IPS-NIHi7 (cell line): ENCODE results near the gene IGDCC3.

Experiments
- DNase-seq: peaks from one replicate; pipeline ENCODE4 v3.0.0; 2012; ENCODE audit warnings: mixed read lengths; ENCODE audit errors: extremely low spot score

IGDCC3 gene

GRCh38 chr15:65388306-65389080 is 10.7 kb upstream of the IGDCC3 start:
- no peak for DNase-seq

DNA sequence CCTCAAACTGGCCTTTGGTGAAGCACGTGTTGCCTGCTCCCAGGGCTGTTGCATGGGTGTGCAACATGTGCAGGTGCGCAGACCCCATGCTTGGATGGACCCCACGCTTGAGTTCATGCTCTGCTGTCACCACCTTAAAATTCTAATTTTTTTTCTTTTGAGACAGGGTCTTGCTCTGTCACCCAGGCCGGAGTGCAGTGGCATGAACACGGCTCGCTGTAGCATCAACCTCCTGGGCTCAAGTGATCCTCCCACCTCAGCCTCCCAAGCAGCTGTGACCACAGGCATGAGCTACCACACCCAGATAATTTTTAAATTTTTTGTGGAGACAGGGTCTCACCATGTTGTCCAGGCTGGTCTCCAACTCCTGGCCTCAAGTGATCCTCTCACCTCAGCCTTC is 9.1 kb upstream of the IGDCC3 start:
- DNase-seq: no peak

GRCh38 chr15:65386376-65386775 is 8.6 kb upstream of the IGDCC3 start:
- no peak for DNase-seq

DNA sequence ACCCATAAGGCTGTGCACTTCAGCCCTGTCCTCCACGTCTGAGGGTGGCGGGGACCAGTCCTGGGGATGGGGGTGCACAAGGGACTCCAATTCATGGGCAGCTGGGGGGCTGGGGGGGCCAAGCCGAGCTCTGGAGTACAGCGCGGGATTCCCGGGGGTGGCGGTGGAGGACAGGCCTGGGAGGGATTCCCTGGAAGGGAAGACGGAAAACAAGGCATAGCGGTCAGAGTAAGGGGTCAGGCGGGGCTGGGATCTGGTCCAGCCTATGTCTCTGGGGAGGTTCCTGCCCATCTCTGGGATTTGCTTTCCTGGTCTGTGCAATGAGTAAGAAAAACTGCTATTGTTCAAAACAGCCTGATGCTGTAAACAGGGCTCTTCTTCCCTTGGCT is 8.1 kb upstream of the IGDCC3 start:
- DNase-seq: no peak

GRCh38 chr15:65384895-65385869 is 7.4 kb upstream of the IGDCC3 start:
- DNase-seq: peak; percentile 92

DNA sequence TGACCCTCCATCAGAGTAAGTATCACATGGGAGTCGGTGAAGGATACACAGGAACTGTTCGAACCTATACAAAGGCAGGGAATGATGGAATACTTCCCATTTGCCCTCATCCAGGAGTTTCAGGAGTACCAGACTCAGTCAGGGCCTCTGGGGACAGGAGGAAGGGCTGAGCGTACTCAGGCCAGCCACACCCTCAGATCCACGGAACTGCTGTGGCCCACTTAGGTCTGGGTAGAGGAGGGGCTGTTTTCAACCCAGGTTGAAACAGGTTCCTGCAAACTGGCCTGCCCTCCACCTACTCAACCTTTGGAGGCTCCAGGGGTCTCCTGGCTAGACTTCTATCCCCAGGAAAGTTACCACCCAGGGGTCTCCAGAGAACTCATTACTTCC is 6.7 kb upstream of the IGDCC3 start:
- DNase-seq: no peak

GRCh38 chr15:65383991-65384390 is 6.2 kb upstream of the IGDCC3 start:
- DNase-seq: no peak

- DNase-seq: no peak
Measured at GRCh38 chr15:65383456-65383855, 5.7 kb upstream of the IGDCC3 start.

DNA sequence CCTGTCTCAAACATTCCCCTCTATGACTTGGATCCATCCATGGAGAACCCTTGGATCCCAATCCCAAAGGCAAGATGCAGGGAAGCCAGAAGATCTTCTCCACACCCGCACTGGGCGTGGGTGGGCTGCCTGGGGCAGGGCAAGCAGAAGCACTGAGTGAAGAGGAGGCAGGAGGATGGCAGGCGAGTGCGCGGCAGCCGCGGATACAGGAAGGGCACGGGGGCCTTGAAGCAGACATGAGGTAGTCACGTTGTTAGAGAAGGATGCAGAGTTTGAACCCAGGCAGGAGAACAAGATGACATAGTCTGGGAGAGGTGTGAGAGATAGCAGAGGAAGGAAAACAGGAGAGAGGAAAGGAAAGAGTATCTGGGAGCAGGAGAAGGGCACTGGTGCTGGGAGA is 5.1 kb upstream of the IGDCC3 start:
- no peak for DNase-seq

GRCh38 chr15:65382146-65382491 is 4.3 kb upstream of the IGDCC3 start:
- no peak for DNase-seq

- no peak for DNase-seq
Measured at GRCh38 chr15:65381445-65382145, 3.8 kb upstream of the IGDCC3 start.

GRCh38 chr15:65379986-65380385 is 2.2 kb upstream of the IGDCC3 start:
- no peak for DNase-seq

- peak; percentile 64 for DNase-seq
Measured at GRCh38 chr15:65377105-65377975, 462 bp downstream of the IGDCC3 start.

- no peak for DNase-seq
Measured at GRCh38 chr15:65376767-65377104, 1.1 kb downstream of the IGDCC3 start.

DNA sequence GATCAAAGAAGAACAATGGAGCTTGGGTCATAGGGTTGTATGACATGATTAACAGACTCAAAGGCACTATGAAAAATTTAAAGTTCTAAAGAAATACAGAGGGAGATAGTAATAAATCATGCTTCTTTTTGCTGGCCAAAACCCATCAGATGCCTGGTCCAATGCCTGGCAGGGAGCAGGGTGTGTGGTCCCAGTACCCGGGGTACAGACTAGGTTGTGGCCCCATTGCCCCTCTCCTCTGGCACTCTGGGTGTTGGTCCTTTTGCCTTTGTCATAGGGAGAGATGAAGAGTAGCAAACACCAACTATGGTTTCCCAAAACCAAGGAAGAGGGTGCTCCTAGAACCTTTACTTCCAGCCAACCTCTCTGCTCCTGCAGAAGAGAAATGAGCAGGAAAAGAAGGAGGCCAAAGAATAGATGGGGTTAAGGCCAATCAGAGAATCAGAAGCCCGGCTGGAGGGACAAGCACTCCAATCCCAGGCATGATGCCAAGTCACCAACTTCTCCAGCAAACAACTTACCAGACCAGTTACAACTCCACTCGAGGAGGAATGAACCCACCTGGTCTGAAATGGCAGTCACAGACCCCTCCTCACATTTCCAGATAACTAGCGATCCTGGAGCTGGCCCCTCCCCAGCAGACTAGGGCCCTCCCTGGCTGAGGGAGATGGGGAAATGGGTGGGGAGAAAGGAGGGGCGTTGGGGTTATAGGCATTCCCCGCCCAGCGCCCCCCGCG is 1.8 kb downstream of the IGDCC3 start:
- DNase-seq: no peak

GRCh38 chr15:65374821-65375401 is 2.9 kb downstream of the IGDCC3 start:
- no peak for DNase-seq

DNA sequence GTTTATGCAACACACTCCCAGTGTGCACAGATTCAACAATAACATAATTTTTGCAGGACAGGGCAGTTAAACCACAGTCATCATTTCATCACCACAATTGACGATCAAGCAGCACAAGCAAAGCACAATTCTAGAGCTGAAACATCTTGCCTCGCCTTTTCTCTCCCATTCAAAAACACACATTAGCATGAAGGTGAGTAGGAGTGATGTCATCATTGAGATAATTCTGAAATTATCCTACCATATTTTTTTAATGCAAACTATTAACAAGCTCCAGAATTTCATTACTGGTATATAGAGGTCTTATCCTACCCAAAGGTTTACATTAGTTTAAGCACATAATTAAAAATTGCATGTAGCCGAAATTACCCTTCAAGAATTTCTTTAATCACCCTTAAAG is 3.5 kb downstream of the IGDCC3 start:
- DNase-seq: no peak

DNA sequence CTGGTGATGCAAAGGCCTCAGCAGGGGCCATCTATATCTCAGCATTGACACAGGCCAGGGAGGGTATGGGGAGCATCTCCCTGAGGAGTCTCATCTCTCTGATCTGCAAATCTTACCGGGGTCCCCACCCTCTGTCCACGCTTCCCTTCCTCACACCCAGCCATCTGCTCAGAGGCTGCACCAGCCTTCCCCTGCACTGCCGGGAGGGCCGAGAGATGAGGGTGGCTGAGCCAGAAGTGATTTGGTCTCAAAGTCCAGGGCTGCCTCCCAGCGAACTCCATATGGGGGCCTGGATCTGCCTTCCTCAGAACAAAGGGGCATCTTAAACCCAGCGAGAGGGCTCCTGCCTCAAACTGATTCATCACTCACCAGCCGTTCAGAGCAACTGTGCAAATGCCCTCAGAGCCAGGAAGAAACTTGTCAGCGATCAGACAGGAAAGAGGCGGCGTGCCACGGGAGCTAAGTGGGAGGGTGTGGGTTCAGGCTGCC is 4.6 kb downstream of the IGDCC3 start:
- DNase-seq: no peak

GRCh38 chr15:65372787-65373067 is 5.1 kb downstream of the IGDCC3 start:
- no peak for DNase-seq

DNA sequence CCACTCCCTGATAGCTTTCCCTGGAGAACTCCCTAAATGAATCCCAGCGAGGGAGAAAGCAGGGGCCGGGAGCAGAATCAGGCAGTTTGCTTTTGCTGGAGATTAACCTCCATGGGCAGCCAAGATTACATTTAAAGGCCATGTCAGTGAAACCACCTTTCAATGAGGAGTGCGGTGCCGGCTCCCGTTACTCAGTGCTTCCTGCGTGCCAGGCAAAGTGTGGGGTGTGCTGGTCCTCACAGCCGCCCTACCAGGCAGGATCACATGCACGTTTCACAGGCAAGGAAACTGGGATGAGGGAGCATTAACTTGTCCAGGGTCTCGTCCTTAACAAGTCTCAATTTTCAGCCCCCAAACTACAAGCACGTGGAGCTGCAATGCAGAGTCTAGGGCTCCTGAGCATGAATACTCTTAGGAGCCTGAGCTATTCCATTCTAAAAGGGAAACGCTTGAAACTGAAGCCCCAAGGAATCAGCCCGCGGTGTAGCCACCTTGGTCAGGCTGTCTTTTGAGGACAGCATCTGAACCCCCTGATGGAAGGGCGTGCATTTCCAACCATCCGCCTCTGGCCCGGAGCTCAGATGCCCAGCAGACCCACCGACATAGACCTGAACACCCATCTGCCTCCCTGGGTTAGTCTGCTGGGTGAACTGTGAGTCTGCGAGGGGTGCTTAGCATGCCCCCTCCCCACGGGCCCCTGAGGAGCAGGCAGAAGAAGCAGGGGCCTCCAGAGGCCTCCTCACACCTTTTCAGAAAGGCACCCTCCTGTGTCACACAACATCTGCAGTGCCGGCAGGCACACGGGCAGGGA is 5.6 kb downstream of the IGDCC3 start:
- no peak for DNase-seq
